ENCODE data around the gene GRM2. TPM values are rescaled to one million over a fixed set of nuclear protein-coding genes. Genes with fewer than 3 reads are reported as not detected.
"Not testable (repeated sequence)": the region's sequence is repeated elsewhere in the genome, so short reads cannot be mapped to it uniquely, and the experiment has no call there.

Gene GRM2
- total RNA-seq, 1 donor from 2014 or later, result 0.40 TPM

DNA sequence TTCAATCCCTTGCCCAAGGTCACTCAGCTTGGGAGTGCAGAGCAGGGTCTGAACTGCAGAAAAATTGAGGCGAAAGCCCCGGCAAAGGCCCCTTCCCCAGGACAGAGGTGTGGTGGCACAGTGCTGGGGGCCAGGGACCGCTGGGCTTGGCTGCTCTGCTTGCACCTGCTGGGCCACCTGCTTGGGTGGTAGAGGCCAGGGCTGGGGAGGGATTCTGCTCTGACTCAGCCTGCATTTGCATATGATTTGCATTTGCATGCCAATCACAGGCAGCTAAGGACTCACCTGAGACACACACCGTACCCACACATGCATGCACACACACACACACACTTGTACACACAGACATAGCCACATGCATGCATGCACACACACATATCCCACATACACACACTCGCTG is 9.9 kb downstream of the GRM2 start:
- no peak for ATAC-seq
- intact Hi-C loops (cut with DNase I), result no loop called here
- no peak for DNase-seq (ENCODE audit: low spot score)

DNA sequence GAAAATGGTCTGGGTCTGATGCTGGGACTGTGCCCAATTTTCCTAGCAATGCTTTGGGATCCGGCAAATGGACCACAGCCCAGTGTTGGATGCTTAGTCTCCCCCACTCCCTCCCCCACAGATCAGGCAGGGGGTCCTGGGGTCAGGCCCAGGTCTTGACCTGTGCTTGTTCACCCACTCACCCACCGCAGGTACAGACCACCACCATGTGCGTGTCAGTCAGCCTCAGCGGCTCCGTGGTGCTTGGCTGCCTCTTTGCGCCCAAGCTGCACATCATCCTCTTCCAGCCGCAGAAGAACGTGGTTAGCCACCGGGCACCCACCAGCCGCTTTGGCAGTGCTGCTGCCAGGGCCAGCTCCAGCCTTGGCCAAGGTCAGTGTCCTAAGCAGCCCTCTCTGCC is 10.6 kb downstream of the GRM2 start:
- ATAC-seq, result no peak
- DNase-seq (ENCODE audit: low spot score), result no peak
- intact Hi-C loops (cut with DNase I), result no loop called here

DNA sequence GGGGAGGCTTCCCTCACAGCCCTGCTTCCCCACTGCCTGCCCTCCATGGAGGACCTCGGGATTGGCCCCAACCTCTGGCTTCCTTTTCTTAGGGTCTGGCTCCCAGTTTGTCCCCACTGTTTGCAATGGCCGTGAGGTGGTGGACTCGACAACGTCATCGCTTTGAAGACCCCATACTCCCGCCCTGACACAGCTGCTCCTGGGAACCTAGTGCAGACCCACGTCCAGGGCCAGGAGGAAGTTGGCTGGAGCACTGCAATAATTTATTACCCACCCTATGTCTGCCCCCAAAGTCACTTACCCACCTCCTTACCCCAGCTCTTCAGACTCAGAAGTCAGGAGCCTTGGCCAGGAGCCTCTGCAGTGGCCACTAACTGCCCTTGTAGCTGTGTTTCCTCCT is 11.1 kb downstream of the GRM2 start:
- ATAC-seq (no peak), DNase-seq (ENCODE audit: low spot score) (no peak)
- intact Hi-C loops (cut with DNase I), result no loop called here

- no peak for DNase-seq (ENCODE audit: low spot score)
- intact Hi-C loops (cut with DNase I), result no loop called here
- no peak for ATAC-seq
These were observed 11.9 kb downstream of the GRM2 start for GRCh38 chr3:51718547-51719409.

GRCh38 chr3:51719410-51720025 is 12.7 kb downstream of the GRM2 start:
- intact Hi-C loops (cut with DNase I), result no loop called here
- ATAC-seq (no peak), DNase-seq (ENCODE audit: low spot score) (no peak)

DNA sequence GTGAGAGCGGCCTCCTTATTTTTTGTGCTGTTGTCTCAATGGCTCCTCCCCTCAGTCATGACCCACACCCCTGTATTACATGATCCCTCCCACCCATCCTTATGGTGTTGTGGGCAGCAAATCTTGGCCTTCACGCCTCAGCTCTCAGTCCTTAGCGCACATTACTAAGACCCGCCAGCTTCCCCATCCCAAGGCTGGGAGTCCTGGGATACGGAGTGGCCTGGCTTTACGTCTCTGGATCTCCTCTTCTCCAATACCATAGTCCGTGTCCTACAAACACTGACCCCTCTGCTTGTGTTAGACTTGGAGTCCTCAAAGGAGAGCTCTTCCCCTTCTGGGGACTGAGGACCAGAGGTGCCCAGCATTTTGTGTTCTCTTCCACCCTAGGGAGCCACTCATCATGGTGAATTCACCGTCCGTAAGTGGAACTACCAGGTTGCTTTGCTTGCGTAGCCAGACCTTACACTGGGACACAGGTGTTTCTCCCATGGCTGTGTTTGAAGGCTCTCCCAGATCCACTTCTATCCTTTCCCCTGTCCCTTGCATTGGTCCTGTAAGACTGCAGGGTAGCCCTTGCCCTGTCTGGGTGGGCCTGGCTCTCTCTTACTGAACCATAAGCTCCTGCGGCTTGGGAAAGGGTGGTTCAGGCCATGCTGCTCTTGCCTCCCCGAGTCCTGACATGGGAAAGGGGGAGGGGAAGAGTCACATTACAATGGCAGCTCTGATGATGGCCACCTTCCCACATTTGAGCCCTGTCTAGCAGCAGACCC is 13.6 kb downstream of the GRM2 start:
- no peak for DNase-seq (ENCODE audit: low spot score)
- no peak for ATAC-seq
- intact Hi-C loops (cut with DNase I), result no loop called here

GRCh38 chr3:51721062-51721745 is 14.3 kb downstream of the GRM2 start:
- DNase-seq (ENCODE audit: low spot score), result no peak
- intact Hi-C loops (cut with DNase I), result no loop called here

DNA sequence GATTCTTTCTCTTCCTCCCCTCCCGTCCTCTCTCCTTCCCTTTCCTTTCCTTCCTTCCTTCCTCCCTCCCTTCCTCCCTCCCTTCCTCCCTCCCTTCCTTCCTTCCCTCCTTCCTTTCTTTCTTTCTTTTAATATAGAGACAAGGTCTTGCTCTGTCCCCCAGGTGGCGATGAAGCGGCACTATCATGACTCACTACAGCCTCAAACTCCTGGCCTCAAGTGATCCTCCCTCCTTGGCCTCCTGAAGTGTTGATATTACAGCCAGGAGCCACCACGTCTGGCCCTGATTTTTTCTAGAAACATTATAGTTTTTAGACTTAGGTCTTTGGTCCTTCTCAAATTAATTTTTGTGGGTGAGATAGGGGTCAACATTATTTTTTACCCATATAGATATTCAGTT is 15.5 kb downstream of the GRM2 start:
- intact Hi-C loops (cut with DNase I), result no loop called here
- ATAC-seq, result no peak

More at GRCh38 chr3:51721062-51721745, 14.3 kb downstream of the GRM2 start:
- no peak for ATAC-seq

GRCh38 chr3:51727500-51727899 is 20.6 kb downstream of the GRM2 start:
- ATAC-seq (no peak), DNase-seq (ENCODE audit: low spot score) (no peak)
- intact Hi-C loops (cut with DNase I), result no loop called here

More for the DNA sequence above, 15.5 kb downstream of the GRM2 start:
- no peak for DNase-seq (ENCODE audit: low spot score)

DNA sequence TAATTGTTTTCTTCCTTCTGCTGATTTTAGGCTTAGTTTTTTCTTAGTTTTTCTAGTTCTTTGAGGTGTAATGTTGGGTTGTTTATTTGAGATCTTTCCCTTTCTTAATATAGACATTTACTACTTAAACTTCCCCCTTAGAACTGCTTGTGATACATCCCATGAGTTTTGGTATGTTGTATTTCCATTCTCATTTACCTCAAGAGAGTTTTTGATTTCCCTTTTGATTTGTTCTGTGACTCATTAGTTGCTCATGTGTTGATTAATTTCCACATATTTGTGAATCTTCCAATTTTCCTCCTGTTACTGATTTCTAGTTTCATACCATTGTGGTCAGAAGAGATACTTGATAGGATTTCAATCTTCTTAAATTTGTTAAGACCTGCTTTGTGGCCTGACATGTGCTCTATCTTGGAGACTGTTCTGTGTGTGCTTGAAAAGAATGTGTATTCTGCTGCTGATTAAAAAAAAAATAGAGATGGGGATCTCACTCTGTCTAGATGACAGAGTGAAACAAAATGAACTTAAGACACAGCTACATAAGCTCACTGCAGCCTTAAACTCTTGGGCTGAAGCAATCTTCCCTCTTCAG is 22.3 kb downstream of the GRM2 start:
- DNase-seq (ENCODE audit: low spot score) (no peak), ATAC-seq (no peak)
- intact Hi-C loops (cut with DNase I), result no loop called here

DNA sequence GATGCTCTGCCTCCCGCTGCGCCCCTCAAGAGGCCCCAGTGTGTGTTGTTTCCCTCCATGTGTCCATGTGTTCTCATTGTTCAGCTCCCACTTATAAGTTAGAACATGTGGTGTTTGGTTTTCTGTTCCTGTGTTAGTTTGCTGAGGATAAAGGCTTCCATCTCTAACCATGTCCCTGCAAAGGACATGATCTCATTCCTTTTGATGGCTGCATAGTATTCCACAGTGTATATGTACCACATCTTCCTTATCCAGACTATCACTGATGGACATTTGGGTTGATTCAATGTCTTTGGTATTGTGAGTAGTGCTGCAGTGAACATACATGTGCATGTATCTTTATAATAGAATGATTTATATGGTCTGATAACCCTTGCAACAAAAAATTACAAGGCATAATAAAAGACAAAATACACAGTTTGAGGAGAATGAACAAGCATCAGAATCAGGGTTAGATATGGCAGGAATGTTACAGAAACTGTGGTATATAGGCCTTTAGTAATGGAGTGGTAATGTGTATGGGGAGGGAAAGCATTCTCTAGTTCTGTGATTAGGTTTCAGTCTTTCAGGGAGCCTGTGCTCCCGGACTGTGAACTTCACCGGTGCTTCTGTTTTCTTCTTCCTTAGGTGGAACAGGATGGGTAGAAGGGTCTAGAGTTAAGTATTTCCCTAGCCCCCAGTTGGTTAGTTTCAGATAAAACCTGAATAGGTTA is 27.1 kb downstream of the GRM2 start:
- intact Hi-C loops (cut with DNase I), result no loop called here
- no peak for ATAC-seq
- no peak for DNase-seq (ENCODE audit: low spot score)

DNA sequence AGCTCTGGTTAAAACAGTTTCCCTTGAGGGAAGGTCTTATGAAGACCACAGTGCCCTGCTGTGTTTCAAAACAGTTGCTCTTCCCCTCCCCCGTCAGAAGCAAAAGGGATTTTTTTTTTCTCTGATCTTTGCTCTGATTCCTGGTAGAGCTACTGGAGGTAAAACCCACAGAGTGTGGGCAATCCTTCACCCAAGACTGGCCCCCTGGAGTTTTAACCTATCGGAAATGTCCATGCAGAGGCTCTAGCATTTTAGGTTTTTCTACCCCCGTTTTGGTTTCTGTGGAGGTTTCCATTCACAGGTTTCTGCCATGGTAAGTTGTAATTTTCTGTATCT is 27.7 kb downstream of the GRM2 start:
- intact Hi-C loops (cut with DNase I), result no loop called here

GRCh38 chr3:51735039-51735438 is 28.2 kb downstream of the GRM2 start:
- intact Hi-C loops (cut with DNase I), result no loop called here
- DNase-seq (ENCODE audit: low spot score) (no peak), ATAC-seq (no peak)

More for the DNA sequence above, 27.7 kb downstream of the GRM2 start:
- no peak for DNase-seq (ENCODE audit: low spot score)
- ATAC-seq, result no peak

- DNase-seq (ENCODE audit: low spot score) (no peak), ATAC-seq (no peak)
- intact Hi-C loops (cut with DNase I), result no loop called here
These were observed 29.1 kb downstream of the GRM2 start for GRCh38 chr3:51735950-51736349.

- ATAC-seq (no peak), DNase-seq (ENCODE audit: low spot score) (no peak)
- intact Hi-C loops (cut with DNase I), result no loop called here
These were observed 32.2 kb downstream of the GRM2 start for GRCh38 chr3:51739110-51739509.

DNA sequence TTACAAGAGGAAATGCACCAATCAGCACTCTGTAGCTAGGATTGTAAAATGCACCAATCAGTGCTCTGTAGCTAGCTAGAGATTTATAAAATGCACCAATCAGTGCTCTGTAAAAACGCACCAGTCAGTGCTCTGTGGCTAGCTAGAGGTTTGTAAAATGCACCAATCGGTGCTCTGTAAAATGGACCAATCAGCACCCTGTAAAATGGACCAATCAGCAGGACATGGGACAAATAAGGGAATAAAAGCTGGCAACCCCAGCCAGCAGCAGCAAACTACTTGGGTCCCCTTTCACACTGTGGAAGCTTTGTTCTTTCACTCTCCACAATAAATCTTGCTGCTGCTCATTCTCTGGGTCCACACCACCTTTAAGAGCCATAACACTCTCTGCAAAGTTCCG is 35.5 kb downstream of the GRM2 start:
- DNase-seq (ENCODE audit: low spot score); ATAC-seq; intact Hi-C loops (cut with DNase I): not testable (repeated sequence)

DNA sequence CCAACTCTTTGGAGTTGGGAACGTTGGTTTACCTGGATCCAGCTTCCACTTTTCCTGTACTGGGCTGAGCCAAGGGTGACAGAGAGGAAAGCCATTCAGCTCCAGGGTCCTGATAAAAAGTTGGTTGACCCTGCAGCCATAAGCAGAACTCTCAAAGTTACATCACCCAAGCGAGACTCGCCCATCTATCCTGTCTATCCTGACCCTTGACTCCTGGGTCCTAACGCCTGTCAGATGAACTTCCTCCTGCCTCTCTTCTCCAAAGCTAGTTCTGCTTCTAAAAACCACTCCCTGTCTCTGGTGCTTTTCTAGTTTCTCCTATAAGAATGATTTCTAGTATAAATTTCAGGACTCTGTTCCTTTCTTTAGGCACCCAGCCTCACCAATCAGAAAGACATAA is 36.1 kb downstream of the GRM2 start:
- intact Hi-C loops (cut with DNase I); ATAC-seq; DNase-seq (ENCODE audit: low spot score): not testable (repeated sequence)

- intact Hi-C loops (cut with DNase I), result no loop called here
- ATAC-seq, result no peak
These were observed 41.0 kb downstream of the GRM2 start for GRCh38 chr3:51747840-51748239.

More at GRCh38 chr3:51747840-51748239, 41.0 kb downstream of the GRM2 start:
- DNase-seq (ENCODE audit: low spot score), result no peak
